Measurements from ENCODE around the gene KIF26B. TPM values are rescaled to one million over a fixed set of nuclear protein-coding genes. Genes with fewer than 3 reads are reported as not detected.

Gene KIF26B
- total RNA-seq, 1 experiment from 2014 or later: 2.3 TPM

DNA sequence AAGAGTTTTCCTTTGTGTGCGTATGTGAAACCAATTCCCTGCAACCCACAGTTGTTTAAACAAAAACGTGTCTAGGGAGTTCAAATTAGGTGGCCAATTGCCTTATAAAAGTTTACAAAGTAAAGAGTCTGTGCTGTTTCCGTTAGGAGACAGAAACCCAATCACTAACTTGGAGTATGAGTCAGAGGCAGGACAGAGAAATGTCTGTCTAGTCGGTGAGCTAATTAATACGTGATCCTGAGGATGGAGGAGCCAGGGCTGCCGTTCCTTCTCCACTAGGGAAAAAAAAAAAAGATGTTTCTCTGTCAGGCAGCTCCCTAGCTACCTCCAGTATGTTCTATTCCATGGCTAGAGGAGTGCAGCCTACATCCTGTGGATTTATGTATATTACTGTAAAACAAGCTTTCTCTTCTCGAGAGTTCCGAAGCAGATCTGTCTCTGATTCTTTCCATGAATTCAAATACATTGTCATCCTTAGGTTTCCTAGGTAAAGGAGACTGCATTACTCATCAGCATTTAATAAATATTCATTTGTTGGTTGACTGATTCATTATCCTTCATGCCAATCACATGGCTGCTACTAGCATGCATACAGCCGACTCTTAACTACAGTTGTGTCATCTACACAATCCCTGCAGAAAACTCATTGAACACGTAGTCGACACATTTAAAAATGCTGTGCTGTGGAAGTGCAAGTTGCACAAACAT is 430.6 kb downstream of the KIF26B start:
- no peak for DNase-seq
- H3K4me1 ChIP-seq (ENCODE audit: low read length): no peaks in the 10 kb centered on the region
- H3K4me2 ChIP-seq (ENCODE audit: low read depth, low read length, poor library complexity, severe bottlenecking): no peak overlapping the region
- no peak overlapping the region for H3K9ac ChIP-seq (ENCODE audit: low read length)
- H3K9me3 ChIP-seq (ENCODE audit: low read length): no peaks in the 10 kb centered on the region
- no peak overlapping the region for H2AFZ ChIP-seq (ENCODE audit: low read length)
- H3K36me3 ChIP-seq (ENCODE audit: insufficient read depth, low read length): no peaks in the 10 kb centered on the region
- no peaks in the 10 kb centered on the region for H3K79me2 ChIP-seq (ENCODE audit: low read length)
- H4K20me1 ChIP-seq (ENCODE audit: insufficient read depth, low read depth, low read length): no peaks in the 10 kb centered on the region
- no peak overlapping the region for H3K4me3 ChIP-seq (ENCODE audit: low read length)
- H3K27ac ChIP-seq (ENCODE audit: low read length): no peak overlapping the region
- H3K9me2 ChIP-seq (replicated peaks; ENCODE audit: insufficient read depth, low read length): no peaks in the 10 kb centered on the region
- no peaks in the 10 kb centered on the region for H3K27me3 ChIP-seq (ENCODE audit: low read length)

DNA sequence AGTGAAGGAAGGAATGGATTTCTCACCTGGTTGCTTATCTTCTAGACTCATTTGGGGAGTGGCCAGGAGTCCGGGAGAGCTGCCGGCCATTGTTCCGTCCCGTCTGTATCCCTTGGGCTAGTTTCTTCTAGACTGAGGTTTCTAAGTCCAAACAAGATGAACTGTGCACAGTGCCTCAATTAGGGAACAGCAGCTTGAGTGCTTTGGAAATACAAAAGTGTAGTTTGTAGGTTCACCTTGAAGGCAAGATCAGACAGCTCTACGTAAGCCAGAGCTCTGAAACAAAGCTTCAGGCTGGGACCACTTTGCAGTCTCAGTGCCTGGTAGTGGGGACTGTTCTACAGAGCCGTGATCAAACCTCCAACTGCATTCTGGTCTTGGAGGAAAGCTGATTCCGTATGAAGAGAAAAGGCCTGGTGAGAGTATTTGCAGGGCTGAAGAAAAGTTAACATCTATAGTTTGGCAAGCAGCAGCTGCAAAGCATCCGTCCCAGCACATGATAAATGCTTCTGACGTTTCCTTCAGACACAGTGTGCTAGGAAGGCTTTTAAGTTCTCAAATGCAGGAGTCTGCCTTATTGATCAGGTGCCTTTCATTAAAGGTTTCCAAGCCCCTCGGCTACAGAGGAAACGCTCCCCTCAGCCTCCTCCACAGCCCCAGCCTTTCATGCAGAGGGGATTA is 432.8 kb downstream of the KIF26B start:
- no peaks in the 10 kb centered on the region for H3K4me1 ChIP-seq (ENCODE audit: low read length)
- H3K79me2 ChIP-seq (ENCODE audit: low read length): no peaks in the 10 kb centered on the region
- no peak for DNase-seq
- no peaks in the 10 kb centered on the region for H3K27me3 ChIP-seq (ENCODE audit: low read length)
- H3K4me3 ChIP-seq (ENCODE audit: low read length): no peak overlapping the region
- no peak overlapping the region for H3K27ac ChIP-seq (ENCODE audit: low read length)
- H3K9ac ChIP-seq (ENCODE audit: low read length): no peak overlapping the region
- H3K9me2 ChIP-seq (replicated peaks; ENCODE audit: insufficient read depth, low read length): no peaks in the 10 kb centered on the region
- no peak overlapping the region for H3K4me2 ChIP-seq (ENCODE audit: low read depth, low read length, poor library complexity, severe bottlenecking)
- H2AFZ ChIP-seq (ENCODE audit: low read length): no peak overlapping the region
- H3K36me3 ChIP-seq (ENCODE audit: insufficient read depth, low read length): no peaks in the 10 kb centered on the region
- H3K9me3 ChIP-seq (ENCODE audit: low read length): no peaks in the 10 kb centered on the region
- no peaks in the 10 kb centered on the region for H4K20me1 ChIP-seq (ENCODE audit: insufficient read depth, low read depth, low read length)

DNA sequence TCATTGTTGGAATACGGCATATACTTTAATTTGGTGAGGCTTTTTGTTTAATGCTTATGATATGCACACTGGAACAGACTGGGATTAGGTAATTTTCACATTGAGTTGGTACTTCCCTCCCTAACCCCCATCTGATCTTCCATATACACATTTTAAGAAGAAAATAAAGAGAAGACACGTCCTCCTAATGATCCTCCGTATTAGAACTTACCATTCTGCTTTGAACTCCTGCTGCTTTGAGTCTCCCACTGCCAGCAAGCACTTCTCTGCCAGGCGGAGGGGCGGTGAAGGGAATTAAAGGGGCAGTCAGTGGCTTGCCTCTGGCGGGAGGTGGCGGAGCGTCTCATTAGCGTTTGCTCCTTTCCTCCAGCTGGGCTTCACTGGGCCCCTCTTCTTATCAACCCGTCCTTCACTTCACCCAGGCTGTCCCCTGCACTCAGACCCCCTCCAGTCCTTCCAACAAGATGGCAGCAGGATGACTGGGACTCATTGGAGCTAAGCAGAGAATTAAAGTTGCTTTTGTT is 433.4 kb downstream of the KIF26B start:
- no peaks in the 10 kb centered on the region for H3K79me2 ChIP-seq (ENCODE audit: low read length)
- H3K9me3 ChIP-seq (ENCODE audit: low read length): no peaks in the 10 kb centered on the region
- no peaks in the 10 kb centered on the region for H4K20me1 ChIP-seq (ENCODE audit: insufficient read depth, low read depth, low read length)
- no peaks in the 10 kb centered on the region for H3K36me3 ChIP-seq (ENCODE audit: insufficient read depth, low read length)
- H3K4me1 ChIP-seq (ENCODE audit: low read length): no peaks in the 10 kb centered on the region
- no peak overlapping the region for H2AFZ ChIP-seq (ENCODE audit: low read length)
- no peak for DNase-seq
- H3K9ac ChIP-seq (ENCODE audit: low read length): no peak overlapping the region
- H3K9me2 ChIP-seq (replicated peaks; ENCODE audit: insufficient read depth, low read length): no peaks in the 10 kb centered on the region
- no peak overlapping the region for H3K27ac ChIP-seq (ENCODE audit: low read length)
- H3K4me3 ChIP-seq (ENCODE audit: low read length): no peak overlapping the region
- no peaks in the 10 kb centered on the region for H3K27me3 ChIP-seq (ENCODE audit: low read length)
- no peak overlapping the region for H3K4me2 ChIP-seq (ENCODE audit: low read depth, low read length, poor library complexity, severe bottlenecking)

DNA sequence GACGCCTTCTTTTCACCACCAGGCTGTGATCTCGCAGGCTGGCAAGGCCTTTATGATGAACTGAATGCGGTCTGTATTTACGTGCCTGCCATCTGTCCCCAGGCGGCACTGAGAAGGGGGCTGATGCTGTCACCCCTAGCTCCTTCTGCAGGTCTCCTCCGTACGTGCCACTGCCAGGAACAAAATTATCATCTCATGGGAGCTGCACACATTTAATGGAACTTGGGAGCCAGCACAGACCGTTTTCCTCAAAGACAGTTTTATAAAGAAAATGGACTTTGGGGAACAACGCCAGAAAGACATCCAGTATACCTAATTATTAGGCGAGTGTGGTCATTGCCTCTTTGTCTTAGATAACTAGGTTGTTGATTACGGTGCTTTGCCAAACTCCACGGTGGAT is 434.5 kb downstream of the KIF26B start:
- Histone ChIP-seq H3K4me1 (ENCODE audit: low read length) (no peaks in the 10 kb centered on the region), H3K27ac (ENCODE audit: low read length) (no peak overlapping the region), H3K9ac (ENCODE audit: low read length) (no peak overlapping the region), H3K36me3 (ENCODE audit: insufficient read depth, low read length) (no peaks in the 10 kb centered on the region), H3K4me2 (ENCODE audit: low read depth, low read length, poor library complexity, severe bottlenecking) (no peak overlapping the region), H3K9me3 (ENCODE audit: low read length) (no peaks in the 10 kb centered on the region), H2AFZ (ENCODE audit: low read length) (no peak overlapping the region), H3K79me2 (ENCODE audit: low read length) (no peaks in the 10 kb centered on the region), H3K27me3 (ENCODE audit: low read length) (no peaks in the 10 kb centered on the region), H4K20me1 (ENCODE audit: insufficient read depth, low read depth, low read length) (no peaks in the 10 kb centered on the region), H3K4me3 (ENCODE audit: low read length) (no peak overlapping the region), H3K9me2 (replicated peaks; ENCODE audit: insufficient read depth, low read length) (no peaks in the 10 kb centered on the region)
- DNase-seq: no peak

DNA sequence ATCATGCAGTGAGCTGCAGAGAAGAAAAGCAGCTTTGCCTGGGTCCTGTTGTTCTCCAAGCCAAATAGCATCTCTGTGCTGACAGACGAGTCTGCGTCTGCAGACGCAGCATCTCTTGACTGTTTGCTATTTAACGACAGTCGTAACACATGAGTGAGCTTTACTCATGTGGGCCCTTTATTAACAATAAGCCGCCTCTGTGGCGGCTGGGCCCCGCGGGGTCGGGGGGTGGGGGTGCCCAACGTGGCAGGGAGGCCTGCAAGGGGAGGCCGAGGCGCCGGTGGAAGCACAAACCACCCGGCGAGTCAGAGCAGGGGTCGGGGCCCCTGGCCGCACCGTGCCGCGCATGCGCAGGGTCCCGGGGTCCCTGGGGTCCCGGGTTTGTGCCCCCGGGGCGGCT is 435.1 kb downstream of the KIF26B start:
- Histone ChIP-seq H3K4me2 (ENCODE audit: low read depth, low read length, poor library complexity, severe bottlenecking) (no peak overlapping the region), H3K27me3 (ENCODE audit: low read length) (no peaks in the 10 kb centered on the region), H3K27ac (ENCODE audit: low read length) (no peak overlapping the region), H2AFZ (ENCODE audit: low read length) (no peak overlapping the region), H3K9ac (ENCODE audit: low read length) (no peak overlapping the region), H3K79me2 (ENCODE audit: low read length) (no peaks in the 10 kb centered on the region), H3K9me2 (replicated peaks; ENCODE audit: insufficient read depth, low read length) (no peaks in the 10 kb centered on the region), H3K4me1 (ENCODE audit: low read length) (no peaks in the 10 kb centered on the region), H4K20me1 (ENCODE audit: insufficient read depth, low read depth, low read length) (no peaks in the 10 kb centered on the region), H3K9me3 (ENCODE audit: low read length) (no peaks in the 10 kb centered on the region), H3K4me3 (ENCODE audit: low read length) (no peak overlapping the region), H3K36me3 (ENCODE audit: insufficient read depth, low read length) (no peaks in the 10 kb centered on the region)
- no peak for DNase-seq

DNA sequence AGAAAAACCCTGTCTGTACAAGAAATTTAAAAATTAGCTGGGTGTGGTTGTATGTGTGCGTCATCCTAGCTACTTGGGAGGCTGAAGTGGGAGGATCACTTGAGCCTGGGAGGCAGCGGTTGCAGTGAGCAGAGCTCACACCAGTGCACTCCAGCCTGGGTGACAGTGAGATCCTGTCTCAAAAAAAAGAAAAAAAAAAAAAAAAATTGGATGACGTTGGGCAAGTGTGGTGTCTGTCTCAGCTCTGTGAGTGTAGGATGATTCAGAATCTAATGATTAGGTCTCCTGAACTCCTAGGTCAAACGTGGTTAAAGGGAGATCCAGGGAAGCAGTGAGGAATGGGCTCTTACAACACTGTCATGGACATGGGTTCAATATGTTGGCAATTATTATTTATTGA is 435.9 kb downstream of the KIF26B start:
- Histone ChIP-seq H3K36me3 (ENCODE audit: insufficient read depth, low read length) (no peaks in the 10 kb centered on the region), H3K9ac (ENCODE audit: low read length) (no peak overlapping the region), H2AFZ (ENCODE audit: low read length) (no peak overlapping the region), H3K4me3 (ENCODE audit: low read length) (no peak overlapping the region), H3K79me2 (ENCODE audit: low read length) (no peaks in the 10 kb centered on the region), H3K4me2 (ENCODE audit: low read depth, low read length, poor library complexity, severe bottlenecking) (no peak overlapping the region), H4K20me1 (ENCODE audit: insufficient read depth, low read depth, low read length) (no peaks in the 10 kb centered on the region), H3K9me3 (ENCODE audit: low read length) (no peaks in the 10 kb centered on the region), H3K4me1 (ENCODE audit: low read length) (no peaks in the 10 kb centered on the region), H3K27ac (ENCODE audit: low read length) (no peak overlapping the region), H3K9me2 (replicated peaks; ENCODE audit: insufficient read depth, low read length) (no peaks in the 10 kb centered on the region), H3K27me3 (ENCODE audit: low read length) (no peaks in the 10 kb centered on the region)
- DNase-seq: no peak

DNA sequence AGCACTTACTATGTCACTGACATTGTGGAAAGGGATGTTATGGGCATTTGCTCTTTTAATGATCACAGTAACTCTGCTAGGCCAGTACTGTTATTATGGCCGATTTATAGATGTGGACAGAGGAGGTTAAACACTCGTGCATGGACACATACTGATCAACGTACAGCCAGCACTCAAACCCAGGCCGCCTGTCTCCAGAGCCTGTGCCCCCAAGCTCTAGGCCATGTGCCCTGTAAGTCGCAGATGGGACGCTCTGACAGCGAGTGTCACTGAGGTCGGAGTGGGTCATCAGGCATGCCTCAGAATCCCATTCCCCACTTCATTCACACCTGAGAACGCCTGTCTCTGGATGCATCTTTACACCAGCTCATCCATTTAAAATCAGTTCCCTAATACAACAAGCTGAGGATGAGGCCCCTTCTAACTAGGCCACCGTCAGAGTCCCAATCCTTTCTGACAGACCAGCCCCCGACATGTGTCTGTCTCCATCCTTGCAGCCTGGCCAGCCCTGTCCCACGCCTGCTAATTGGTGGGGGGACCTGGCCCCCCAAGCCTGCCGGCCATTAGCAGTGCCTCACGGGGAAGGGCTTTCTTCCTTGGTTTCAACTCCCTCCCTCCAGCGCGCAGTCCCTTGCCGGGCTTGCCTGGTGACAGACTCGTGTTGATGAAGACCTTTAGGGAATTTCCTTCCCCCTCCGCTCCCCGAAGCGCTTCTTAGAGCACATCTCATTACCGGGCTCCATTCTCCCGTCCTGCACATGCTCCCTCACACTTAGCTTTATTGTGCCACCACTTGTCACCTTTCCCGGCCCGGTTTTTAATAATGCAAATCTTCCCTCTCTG is 436.8 kb downstream of the KIF26B start:
- Histone ChIP-seq H3K4me2 (ENCODE audit: low read depth, low read length, poor library complexity, severe bottlenecking) (no peak overlapping the region), H3K9ac (ENCODE audit: low read length) (no peak overlapping the region), H3K4me1 (ENCODE audit: low read length) (no peaks in the 10 kb centered on the region), H3K27me3 (ENCODE audit: low read length) (no peaks in the 10 kb centered on the region), H3K4me3 (ENCODE audit: low read length) (no peak overlapping the region), H2AFZ (ENCODE audit: low read length) (no peak overlapping the region), H4K20me1 (ENCODE audit: insufficient read depth, low read depth, low read length) (no peaks in the 10 kb centered on the region), H3K79me2 (ENCODE audit: low read length) (no peaks in the 10 kb centered on the region), H3K9me3 (ENCODE audit: low read length) (no peaks in the 10 kb centered on the region), H3K9me2 (replicated peaks; ENCODE audit: insufficient read depth, low read length) (no peaks in the 10 kb centered on the region), H3K36me3 (ENCODE audit: insufficient read depth, low read length) (no peaks in the 10 kb centered on the region), H3K27ac (ENCODE audit: low read length) (no peak overlapping the region)
- DNase-seq: no peak

DNA sequence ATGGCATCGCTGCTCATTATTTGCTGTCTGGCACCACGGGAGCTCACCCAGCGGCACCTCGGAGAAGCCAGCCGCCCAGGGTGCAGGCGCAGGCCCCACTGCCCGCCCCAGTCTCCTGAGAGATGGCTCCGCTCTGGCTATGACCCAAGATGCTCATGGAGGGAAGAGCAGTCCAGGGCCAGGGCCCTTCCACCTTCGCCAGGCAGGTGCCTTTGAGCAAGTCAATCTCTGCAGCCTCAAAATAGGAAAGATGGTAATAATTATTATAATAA is 437.3 kb downstream of the KIF26B start:
- Histone ChIP-seq H2AFZ (ENCODE audit: low read length) (no peak overlapping the region), H3K27me3 (ENCODE audit: low read length) (no peaks in the 10 kb centered on the region), H3K9me2 (replicated peaks; ENCODE audit: insufficient read depth, low read length) (no peaks in the 10 kb centered on the region), H3K79me2 (ENCODE audit: low read length) (no peaks in the 10 kb centered on the region), H3K4me3 (ENCODE audit: low read length) (no peak overlapping the region), H3K4me2 (ENCODE audit: low read depth, low read length, poor library complexity, severe bottlenecking) (no peak overlapping the region), H3K27ac (ENCODE audit: low read length) (no peak overlapping the region), H3K36me3 (ENCODE audit: insufficient read depth, low read length) (no peaks in the 10 kb centered on the region), H4K20me1 (ENCODE audit: insufficient read depth, low read depth, low read length) (no peaks in the 10 kb centered on the region), H3K4me1 (ENCODE audit: low read length) (no peaks in the 10 kb centered on the region), H3K9ac (ENCODE audit: low read length) (no peak overlapping the region), H3K9me3 (ENCODE audit: low read length) (no peaks in the 10 kb centered on the region)
- DNase-seq: no peak
